Keratinocyte (primary cell): Measurements from ENCODE around the gene NOLC1. TPM values are rescaled to one million over a fixed set of nuclear protein-coding genes. Genes with fewer than 3 reads are reported as not detected.

Experiments
- DNase-seq: peaks from one replicate; pipeline ENCODE4 v3.0.0-alpha.2; 2011; ENCODE audit warnings: low read depth, missing footprints, low spot score
- FAIRE-seq: peaks from 2 replicates; lab custom pipeline; 2011; peaks lifted over from hg19 to GRCh38; lab: Jason Lieb, UNC
- H2AFZ ChIP-seq: 2 replicates; pipeline ENCODE4 v1.6.0; 2012; ENCODE audit warnings: low read length, control low read depth, inconsistent platforms; ENCODE audit not compliant: control insufficient read depth
- H3K27ac ChIP-seq: 2 replicates; pipeline ENCODE4 v1.5.1; 2011; ENCODE audit warnings: low read length; ENCODE audit not compliant: control insufficient read depth, insufficient read depth
- H3K27me3 ChIP-seq: 3 replicates; pipeline ENCODE4 v1.6.0; 2011; ENCODE audit warnings: low read length; ENCODE audit not compliant: control insufficient read depth, insufficient read depth; ENCODE audit errors: extremely low read depth
- H3K36me3 ChIP-seq, 2 experiments: 2 replicates in 1 of 2; 3 replicates in 1 of 2; pipeline ENCODE4 v1.5.1; 2011; ENCODE audit warnings: low read length in 2 of 2, mild to moderate bottlenecking in 1 of 2; ENCODE audit not compliant: control insufficient read depth in 2 of 2, insufficient read depth in 2 of 2; ENCODE audit errors: extremely low read depth in 1 of 2
- H3K4me1 ChIP-seq: 3 replicates; pipeline ENCODE4 v1.5.1; 2011; ENCODE audit warnings: low read length; ENCODE audit not compliant: control insufficient read depth, insufficient read depth; ENCODE audit errors: extremely low read depth
- H3K4me2 ChIP-seq: 3 replicates; pipeline ENCODE4 v1.6.0; 2011; ENCODE audit warnings: low read depth, low read length; ENCODE audit not compliant: control insufficient read depth, insufficient read depth; ENCODE audit errors: extremely low read depth
- H3K4me3 ChIP-seq, 3 experiments: fragments of 200-600 bp in 1 of 3; sonication (generic) in 1 of 3; 2 replicates in 2 of 3; 3 replicates in 1 of 3; pipeline ENCODE4 v1.5.1; 2011 to 2016; ENCODE audit warnings: low read length in 3 of 3, mild to moderate bottlenecking in 3 of 3, control low read depth in 2 of 3, inconsistent platforms in 1 of 3, low read depth in 1 of 3, mixed read lengths in 1 of 3, mixed run types in 1 of 3, moderate library complexity in 1 of 3; ENCODE audit not compliant: control insufficient read depth in 2 of 3, insufficient read depth in 2 of 3; ENCODE audit errors: extremely low read depth in 1 of 3
- H3K79me2 ChIP-seq: 2 replicates; pipeline ENCODE4 v1.6.0; 2012; ENCODE audit warnings: low read length; ENCODE audit not compliant: control insufficient read depth, insufficient read depth
- H3K9ac ChIP-seq: 3 replicates; pipeline ENCODE4 v1.6.0; 2011; ENCODE audit warnings: low read length; ENCODE audit not compliant: control insufficient read depth, insufficient read depth; ENCODE audit errors: extremely low read depth
- H3K9me1 ChIP-seq: 3 replicates; pipeline ENCODE4 v1.6.0; 2011; ENCODE audit warnings: low read length; ENCODE audit not compliant: control insufficient read depth, insufficient read depth; ENCODE audit errors: extremely low read depth
- H3K9me3 ChIP-seq: 2 replicates; pipeline ENCODE4 v1.5.1; 2012; ENCODE audit warnings: low read depth, low read length; ENCODE audit not compliant: control insufficient read depth
- H4K20me1 ChIP-seq: 3 replicates; pipeline ENCODE4 v1.6.0; 2011; ENCODE audit warnings: low read length; ENCODE audit not compliant: control insufficient read depth, insufficient read depth; ENCODE audit errors: extremely low read depth
- CTCF ChIP-seq, 3 experiments: IDR thresholded peaks in 1 of 3; conservative IDR thresholded peaks in 1 of 3; optimal IDR thresholded peaks in 1 of 3; 2 replicates in 2 of 3; 3 replicates in 1 of 3; pipeline versions ENCODE3 to v1.5.1; 2011; ENCODE audit warnings: low read length in 3 of 3, mild to moderate bottlenecking in 3 of 3, moderate library complexity in 2 of 3, control low read depth in 1 of 3, inconsistent platforms in 1 of 3; ENCODE audit not compliant: insufficient read depth in 2 of 3; ENCODE audit errors: extremely low read depth in 1 of 3
- EZH2 ChIP-seq: IDR thresholded peaks from one replicate; pipeline ENCODE4 v1.6.1; 2012; ENCODE audit warnings: inconsistent platforms, mild to moderate bottlenecking, low read length, moderate library complexity
- dilution Hi-C: fragments of 300-500 bp; cut with MboI; formaldehyde crosslinking; loops from one replicate; pipeline ENCODE4 v1.7.0; 2020; ENCODE audit warnings: low sequenced_read_pairs; ENCODE audit not compliant: extremely low pct_ligation_motif_present
- polyA plus RNA-seq, 5 experiments: library from polyadenylated mRNA; depleted of rRNA in 3 of 5; stranded (reverse) in 3 of 5; stranded (forward) in 1 of 5; unstranded in 1 of 5; fragments of >200 nt; gene quantifications; 1 replicate in 1 of 5; 2 replicates in 3 of 5; 3 replicates in 1 of 5; pipeline versions ENCODE4 v1.2.1 to v1.2.3, GENCODE V29; 2011 to 2012; ENCODE audit warnings: missing spikeins in 2 of 5, low read depth in 1 of 5, low replicate concordance in 1 of 5

NOLC1 gene
- polyA plus RNA-seq, 1 donor (not counting 4 experiments of a cell fraction or from before 2014, with no cell fraction given) = 126 TPM

- H4K20me1 ChIP-seq = no peaks in the 10 kb centered on the region
- FAIRE-seq = no peak
These were observed 32.4 kb downstream of the NOLC1 start for GRCh38 chr10:102184606-102185005.

DNA sequence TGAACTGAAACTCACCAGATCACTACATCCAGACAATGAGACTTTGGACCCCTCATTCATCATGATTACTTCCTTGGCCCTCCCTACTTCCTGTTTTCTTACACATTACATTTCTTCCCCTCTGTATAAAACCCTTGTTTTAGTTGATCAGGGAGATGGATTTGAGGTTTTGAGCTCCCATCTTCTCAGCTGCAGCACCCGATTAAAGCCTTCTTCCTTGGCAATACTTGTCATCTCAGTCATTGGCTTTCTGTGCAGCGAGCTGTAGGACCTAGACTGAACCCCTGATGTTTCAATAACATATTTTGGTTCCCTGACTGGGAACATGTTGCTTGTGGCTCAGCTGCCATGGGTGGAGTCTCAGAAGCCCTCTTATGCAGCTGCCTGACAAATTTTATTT, 33.1 kb downstream of the NOLC1 start:
- no peak overlapping the region for H3K4me2 ChIP-seq
- H4K20me1 ChIP-seq = no peaks in the 10 kb centered on the region
- H3K27ac ChIP-seq = no peak overlapping the region
- TF ChIP-seq EZH2 = no peak
- no peak overlapping the region for H2AFZ ChIP-seq
- H3K36me3 ChIP-seq = no peaks in the 10 kb centered on the region
- no peak for DNase-seq
- no peaks in the 10 kb centered on the region for H3K4me1 ChIP-seq
- H3K9me1 ChIP-seq = no peaks in the 10 kb centered on the region
- no peak overlapping the region for H3K4me3 ChIP-seq
- no peaks in the 10 kb centered on the region for H3K9me3 ChIP-seq
- no peak for FAIRE-seq
- no peaks in the 10 kb centered on the region for H3K27me3 ChIP-seq
- dilution Hi-C loops = no loop called here
- no peak overlapping the region for H3K9ac ChIP-seq
- no peaks in the 10 kb centered on the region for H3K79me2 ChIP-seq

More at GRCh38 chr10:102184606-102185005, 32.4 kb downstream of the NOLC1 start:
- Histone ChIP-seq H3K4me1 (no peaks in the 10 kb centered on the region), H3K79me2 (no peaks in the 10 kb centered on the region), H3K36me3 (no peaks in the 10 kb centered on the region), H3K27me3 (no peaks in the 10 kb centered on the region), H3K27ac (no peak overlapping the region), H3K9me1 (no peaks in the 10 kb centered on the region), H3K9me3 (no peaks in the 10 kb centered on the region), H3K9ac (no peak overlapping the region), H3K4me2 (no peak overlapping the region), H2AFZ (no peak overlapping the region), H3K4me3 (no peak overlapping the region)
- dilution Hi-C loops = no loop called here
- no peak for DNase-seq
- TF ChIP-seq EZH2 (no peak), CTCF (optimal IDR thresholded peaks at IDR 0.05 in 1 of 3, IDR thresholded peaks at IDR 0.05 in 1 of 3, conservative IDR thresholded peaks at IDR 0.05 in 1 of 3; ENCODE audit: extremely low read depth in 1 of 3, insufficient read depth in 2 of 3, low read length in 3 of 3) (no peak)
